ENCODE data around the gene SPTB.

- no peak for TF ChIP-seq EZH2 (IDR thresholded peaks at IDR 0.05; ENCODE audit: low read length)
- TF ChIP-seq CTCF (optimal IDR thresholded peaks at IDR 0.05 in 1 of 3, IDR thresholded peaks at IDR 0.05 in 1 of 3, conservative IDR thresholded peaks at IDR 0.05 in 1 of 3; ENCODE audit: extremely low read depth in 1 of 3, insufficient read depth in 2 of 3, low read length in 3 of 3), result no peak
Measured at GRCh38 chr14:64841772-64842750, 37.6 kb downstream of the SPTB start.

Data from keratinocyte (primary cell).